GM18867 (cell line): ENCODE data around the gene PTPRR.

ENCODE experiments used
- ATAC-seq: cut with Tn5 transposase; IDR thresholded peaks from one replicate; pipeline ENCODE4 v1.9.1; 2021; ENCODE audit warnings: mild to moderate bottlenecking, moderate library complexity; ENCODE audit not compliant: unreplicated experiment

Gene PTPRR

GRCh38 chr12:70919176-70919575 is 1.4 kb downstream of the PTPRR start:
- no peak for ATAC-seq

- no peak for ATAC-seq
These were observed 2.2 kb downstream of the PTPRR start for GRCh38 chr12:70918321-70918720.

- no peak for ATAC-seq
These were observed 9.9 kb downstream of the PTPRR start for GRCh38 chr12:70910666-70911065.

GRCh38 chr12:70908978-70909377 is 11.6 kb downstream of the PTPRR start:
- no peak for ATAC-seq

- ATAC-seq: no peak
These were observed 13.1 kb downstream of the PTPRR start for GRCh38 chr12:70907412-70907811.

- ATAC-seq: no peak
These were observed 24.6 kb downstream of the PTPRR start for GRCh38 chr12:70895956-70896355.

- no peak for ATAC-seq
These were observed 27.9 kb downstream of the PTPRR start for GRCh38 chr12:70892593-70892992.

GRCh38 chr12:70890895-70891832 is 29.4 kb downstream of the PTPRR start:
- ATAC-seq: no peak

GRCh38 chr12:70885956-70886355 is 34.6 kb downstream of the PTPRR start:
- no peak for ATAC-seq

- ATAC-seq: no peak
These were observed 36.7 kb downstream of the PTPRR start for GRCh38 chr12:70883855-70884254.

- ATAC-seq: no peak
These were observed 39.8 kb downstream of the PTPRR start for GRCh38 chr12:70880744-70881143.

GRCh38 chr12:70876952-70877351 is 43.6 kb downstream of the PTPRR start:
- no peak for ATAC-seq

GRCh38 chr12:70875628-70876027 is 44.9 kb downstream of the PTPRR start:
- ATAC-seq: no peak

- ATAC-seq: no peak
These were observed 65.5 kb downstream of the PTPRR start for GRCh38 chr12:70854881-70855568.

GRCh38 chr12:70854138-70854537 is 66.4 kb downstream of the PTPRR start:
- ATAC-seq: no peak

- ATAC-seq: no peak
These were observed 67.2 kb downstream of the PTPRR start for GRCh38 chr12:70853326-70853725.

GRCh38 chr12:70852416-70853150 is 68.0 kb downstream of the PTPRR start:
- no peak for ATAC-seq

GRCh38 chr12:70849265-70849960 is 71.1 kb downstream of the PTPRR start:
- ATAC-seq: no peak

GRCh38 chr12:70847871-70848270 is 72.7 kb downstream of the PTPRR start:
- ATAC-seq: no peak

- ATAC-seq: no peak
These were observed 75.3 kb downstream of the PTPRR start for GRCh38 chr12:70845268-70845667.

GRCh38 chr12:70843363-70843762 is 77.2 kb downstream of the PTPRR start:
- ATAC-seq: no peak
